GM06990 (cell line): ENCODE measurements around the gene TBX2.

Source experiments
- DNase-seq: peaks from one replicate; pipeline ENCODE4 v3.0.0-alpha.2; 2011; ENCODE audit not compliant: insufficient read length; ENCODE audit errors: extremely low read depth
- H3K27me3 ChIP-seq: replicated peaks from 2 replicates; pipeline ENCODE4 v1.6.0; 2011; ENCODE audit warnings: low read length; ENCODE audit not compliant: control insufficient read depth, insufficient read depth
- H3K36me3 ChIP-seq: 2 replicates; pipeline ENCODE4 v1.5.1; 2011; ENCODE audit warnings: low read length; ENCODE audit not compliant: control insufficient read depth, insufficient read depth
- H3K4me3 ChIP-seq: replicated peaks from 2 replicates; pipeline ENCODE4 v1.5.1; 2011; ENCODE audit warnings: low read depth, mild to moderate bottlenecking, control low read depth, low read length
- CTCF ChIP-seq: IDR thresholded peaks from 2 replicates; pipeline ENCODE4 v1.5.1; 2011; ENCODE audit warnings: low read length, control low read depth, mild to moderate bottlenecking, inconsistent platforms; ENCODE audit not compliant: insufficient read depth, poor library complexity, severe bottlenecking

The TBX2 gene

GRCh38 chr17:61385577-61386236 is 13.9 kb upstream of the TBX2 start:
- Histone ChIP-seq H3K4me3 (no peak overlapping the region), H3K36me3 (no peaks in the 10 kb centered on the region), H3K27me3 (no peaks in the 10 kb centered on the region; the same call in 1 of the 2 replicates)
- TF ChIP-seq CTCF = no peak
- DNase-seq = no peak

GRCh38 chr17:61386251-61386650 is 13.4 kb upstream of the TBX2 start:
- H3K36me3 ChIP-seq = no peaks in the 10 kb centered on the region
- no peak for TF ChIP-seq CTCF
- H3K27me3 ChIP-seq = no peaks in the 10 kb centered on the region; the same call in 1 of the 2 replicates
- DNase-seq = no peak
- no peak overlapping the region for H3K4me3 ChIP-seq

GRCh38 chr17:61387011-61387410 is 12.6 kb upstream of the TBX2 start:
- no peak for TF ChIP-seq CTCF
- no peak for DNase-seq
- H3K36me3 ChIP-seq = no peaks in the 10 kb centered on the region
- H3K27me3 ChIP-seq = no peaks in the 10 kb centered on the region; the same call in 1 of the 2 replicates
- no peak overlapping the region for H3K4me3 ChIP-seq

GRCh38 chr17:61387511-61388305 is 11.9 kb upstream of the TBX2 start:
- Histone ChIP-seq H3K27me3 (no peaks in the 10 kb centered on the region; the same call in none of the 2 replicates), H3K36me3 (no peaks in the 10 kb centered on the region), H3K4me3 (no peak overlapping the region)
- DNase-seq = no peak
- TF ChIP-seq CTCF = no peak

GRCh38 chr17:61388561-61389356 is 10.9 kb upstream of the TBX2 start:
- Histone ChIP-seq H3K4me3 (no peak overlapping the region), H3K36me3 (no peaks in the 10 kb centered on the region), H3K27me3 (no peaks in the 10 kb centered on the region; the same call in none of the 2 replicates)
- DNase-seq = no peak
- TF ChIP-seq CTCF = no peak
